Activated T-helper 1 cell treated with anti-CD3 and anti-CD28 coated beads, Interleukin-12 subunit alpha, Interleukin-12 subunit beta, Interleukin-2, Interleukin-4 antibody, amounts not matched to agents 30 ng/mL and 10 ng/mL and 1 ng/mL, durations not matched to agents 14 hours and 24 hours and 36 hours (primary cell): Measurements from ENCODE around the gene CEP104. TPM values are rescaled to one million over a fixed set of nuclear protein-coding genes. Genes with fewer than 3 reads are reported as not detected.

ENCODE experiments used
- DNase-seq: peaks from one replicate; pipeline ENCODE4 v3.0.0; 2021; ENCODE audit warnings: low spot score
- H3K27ac Mint-ChIP-seq: one replicate; pipeline ENCODE4 v1.8.0; 2021; ENCODE audit warnings: mild to moderate bottlenecking, mixed read lengths
- H3K27me3 Mint-ChIP-seq: one replicate; pipeline ENCODE4 v1.8.0; 2022; ENCODE audit warnings: mild to moderate bottlenecking, moderate library complexity, mixed read lengths; ENCODE audit not compliant: insufficient read depth
- H3K36me3 Mint-ChIP-seq: one replicate; pipeline ENCODE4 v1.8.0; 2021; ENCODE audit warnings: low read depth, mixed read lengths
- H3K4me1 Mint-ChIP-seq: one replicate; pipeline ENCODE4 v1.8.0; 2021; ENCODE audit warnings: low read depth, mixed read lengths
- H3K4me3 Mint-ChIP-seq: one replicate; pipeline ENCODE4 v1.8.0; 2021; ENCODE audit warnings: mild to moderate bottlenecking, moderate library complexity, mixed read lengths
- H3K9me3 Mint-ChIP-seq: one replicate; pipeline ENCODE4 v1.8.0; 2021; ENCODE audit warnings: mixed read lengths
- intact Hi-C: fragments of 100-400 bp; cut with micrococcal nuclease; formaldehyde crosslinking; loops from one replicate; pipeline ENCODE4 v1.15.1; 2024
- total RNA-seq: library from RNA; stranded (reverse); gene quantifications from 2 replicates; pipeline ENCODE4 v1.2.3, GENCODE V29; 2022

The CEP104 gene
- total RNA-seq, 1 donor from 2014 or later, result 55.5 TPM

- Mint-ChIP-seq H3K36me3 (peaks cover 33% of the 10 kb centered on the region), H3K27ac (no peak overlapping the region), H3K4me1 (peaks cover 15% of the 10 kb centered on the region), H3K9me3 (no peaks in the 10 kb centered on the region), H3K4me3 (no peak overlapping the region), H3K27me3 (no peaks in the 10 kb centered on the region)
- DNase-seq, result no peak
- intact Hi-C loops, result loop anchor here (1.0 kb wide), 1 partner anchor 10 kb away; the partner anchor contains the start of gene C1orf174
Observed at GRCh38 chr1:3890389-3891328, 33.6 kb upstream of the CEP104 start.

GRCh38 chr1:3889936-3890335 lies 32.9 kb upstream of the CEP104 start:
- Mint-ChIP-seq H3K27me3 (no peaks in the 10 kb centered on the region), H3K9me3 (no peaks in the 10 kb centered on the region), H3K4me3 (no peak overlapping the region), H3K36me3 (peaks cover 34% of the 10 kb centered on the region), H3K4me1 (peaks cover 15% of the 10 kb centered on the region), H3K27ac (no peak overlapping the region)
- intact Hi-C loops, result no loop called here
- no peak for DNase-seq

- H3K4me3 Mint-ChIP-seq, result no peak overlapping the region
- intact Hi-C loops, result no loop called here
- no peaks in the 10 kb centered on the region for H3K9me3 Mint-ChIP-seq
- H3K27ac Mint-ChIP-seq, result no peak overlapping the region
- peaks cover 17% of the 10 kb centered on the region for H3K4me1 Mint-ChIP-seq
- DNase-seq, result no peak
- H3K36me3 Mint-ChIP-seq, result peaks cover 41% of the 10 kb centered on the region
- H3K27me3 Mint-ChIP-seq, result no peaks in the 10 kb centered on the region
Observed at GRCh38 chr1:3888301-3888700, 31.3 kb upstream of the CEP104 start.

GRCh38 chr1:3886691-3887090 lies 29.7 kb upstream of the CEP104 start:
- Mint-ChIP-seq H3K27ac (no peak overlapping the region), H3K4me3 (no peak overlapping the region), H3K27me3 (no peaks in the 10 kb centered on the region), H3K4me1 (peaks cover 20% of the 10 kb centered on the region), H3K36me3 (peaks cover 40% of the 10 kb centered on the region), H3K9me3 (no peaks in the 10 kb centered on the region)
- DNase-seq, result no peak
- intact Hi-C loops, result no loop called here

GRCh38 chr1:3886106-3886670 lies 29.2 kb upstream of the CEP104 start:
- H3K9me3 Mint-ChIP-seq, result no peaks in the 10 kb centered on the region
- no peak overlapping the region for H3K27ac Mint-ChIP-seq
- H3K36me3 Mint-ChIP-seq, result peaks cover 40% of the 10 kb centered on the region
- H3K4me1 Mint-ChIP-seq, result peaks cover 20% of the 10 kb centered on the region
- H3K27me3 Mint-ChIP-seq, result no peaks in the 10 kb centered on the region
- intact Hi-C loops, result no loop called here
- H3K4me3 Mint-ChIP-seq, result no peak overlapping the region
- DNase-seq, result no peak

GRCh38 chr1:3885611-3886010 lies 28.6 kb upstream of the CEP104 start:
- no peak overlapping the region for H3K27ac Mint-ChIP-seq
- no peak for DNase-seq
- no peaks in the 10 kb centered on the region for H3K9me3 Mint-ChIP-seq
- H3K4me3 Mint-ChIP-seq, result no peak overlapping the region
- H3K4me1 Mint-ChIP-seq, result peaks cover 14% of the 10 kb centered on the region
- intact Hi-C loops, result no loop called here
- peaks cover 39% of the 10 kb centered on the region for H3K36me3 Mint-ChIP-seq
- H3K27me3 Mint-ChIP-seq, result no peaks in the 10 kb centered on the region

GRCh38 chr1:3884966-3885365 lies 28.0 kb upstream of the CEP104 start:
- Mint-ChIP-seq H3K27ac (no peak overlapping the region), H3K4me3 (no peak overlapping the region), H3K9me3 (no peaks in the 10 kb centered on the region), H3K27me3 (no peaks in the 10 kb centered on the region), H3K4me1 (peaks cover 8% of the 10 kb centered on the region), H3K36me3 (peaks cover 34% of the 10 kb centered on the region)
- no peak for DNase-seq
- intact Hi-C loops, result no loop called here

- peak overlapping the region; percentile 58 for H3K27ac Mint-ChIP-seq
- DNase-seq, result no peak
- intact Hi-C loops, result no loop called here
Observed at GRCh38 chr1:3883194-3883925, 26.3 kb upstream of the CEP104 start.

GRCh38 chr1:3881193-3881480 lies 24.1 kb upstream of the CEP104 start:
- no peaks in the 10 kb centered on the region for H3K27me3 Mint-ChIP-seq
- no peak overlapping the region for H3K4me3 Mint-ChIP-seq
- no peak for DNase-seq
- peaks cover 5% of the 10 kb centered on the region for H3K4me1 Mint-ChIP-seq
- H3K9me3 Mint-ChIP-seq, result peaks cover 9% of the 10 kb centered on the region
- intact Hi-C loops, result no loop called here
- H3K36me3 Mint-ChIP-seq, result peaks cover 31% of the 10 kb centered on the region
- H3K27ac Mint-ChIP-seq, result no peak overlapping the region

More at GRCh38 chr1:3883194-3883925, 26.3 kb upstream of the CEP104 start:
- Mint-ChIP-seq H3K36me3 (peaks cover 38% of the 10 kb centered on the region), H3K4me3 (no peak overlapping the region), H3K27me3 (no peaks in the 10 kb centered on the region), H3K4me1 (peaks cover 5% of the 10 kb centered on the region), H3K9me3 (peaks cover 9% of the 10 kb centered on the region)

GRCh38 chr1:3880429-3881192 lies 23.6 kb upstream of the CEP104 start:
- Mint-ChIP-seq H3K4me3 (no peak overlapping the region), H3K9me3 (peaks cover 9% of the 10 kb centered on the region), H3K27ac (no peak overlapping the region), H3K36me3 (peaks cover 31% of the 10 kb centered on the region), H3K27me3 (no peaks in the 10 kb centered on the region), H3K4me1 (peaks cover 5% of the 10 kb centered on the region)
- intact Hi-C loops, result no loop called here
- no peak for DNase-seq

GRCh38 chr1:3879787-3880428 lies 22.9 kb upstream of the CEP104 start:
- no peaks in the 10 kb centered on the region for H3K27me3 Mint-ChIP-seq
- DNase-seq, result no peak
- H3K36me3 Mint-ChIP-seq, result peaks cover 33% of the 10 kb centered on the region
- H3K9me3 Mint-ChIP-seq, result peaks cover 9% of the 10 kb centered on the region
- H3K4me3 Mint-ChIP-seq, result no peak overlapping the region
- intact Hi-C loops, result no loop called here
- no peak overlapping the region for H3K27ac Mint-ChIP-seq
- peaks cover 5% of the 10 kb centered on the region for H3K4me1 Mint-ChIP-seq

GRCh38 chr1:3879099-3879498 lies 22.1 kb upstream of the CEP104 start:
- peaks cover 28% of the 10 kb centered on the region for H3K36me3 Mint-ChIP-seq
- no peak overlapping the region for H3K4me3 Mint-ChIP-seq
- no peaks in the 10 kb centered on the region for H3K27me3 Mint-ChIP-seq
- H3K27ac Mint-ChIP-seq, result no peak overlapping the region
- H3K4me1 Mint-ChIP-seq, result peaks cover 5% of the 10 kb centered on the region
- intact Hi-C loops, result no loop called here
- H3K9me3 Mint-ChIP-seq, result peaks cover 9% of the 10 kb centered on the region
- no peak for DNase-seq
